Measurements from ENCODE around the gene BTBD2.

DNA sequence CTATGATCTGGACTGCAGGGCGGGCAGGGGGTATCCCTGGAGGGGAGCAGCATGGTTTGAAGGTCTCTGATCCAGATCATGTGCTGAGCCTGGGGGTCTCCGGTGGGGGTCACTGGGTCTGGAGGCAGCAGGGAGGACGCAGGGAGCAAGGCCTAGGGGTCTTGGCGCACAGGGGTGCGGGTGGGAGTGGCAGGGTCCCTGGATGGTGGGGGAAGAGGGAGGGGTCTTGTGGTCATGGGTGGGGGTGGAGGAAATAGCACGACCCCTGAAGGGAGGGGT is 1.9 kb downstream of the BTBD2 start:
- TF ChIP-seq, protein P1, sequence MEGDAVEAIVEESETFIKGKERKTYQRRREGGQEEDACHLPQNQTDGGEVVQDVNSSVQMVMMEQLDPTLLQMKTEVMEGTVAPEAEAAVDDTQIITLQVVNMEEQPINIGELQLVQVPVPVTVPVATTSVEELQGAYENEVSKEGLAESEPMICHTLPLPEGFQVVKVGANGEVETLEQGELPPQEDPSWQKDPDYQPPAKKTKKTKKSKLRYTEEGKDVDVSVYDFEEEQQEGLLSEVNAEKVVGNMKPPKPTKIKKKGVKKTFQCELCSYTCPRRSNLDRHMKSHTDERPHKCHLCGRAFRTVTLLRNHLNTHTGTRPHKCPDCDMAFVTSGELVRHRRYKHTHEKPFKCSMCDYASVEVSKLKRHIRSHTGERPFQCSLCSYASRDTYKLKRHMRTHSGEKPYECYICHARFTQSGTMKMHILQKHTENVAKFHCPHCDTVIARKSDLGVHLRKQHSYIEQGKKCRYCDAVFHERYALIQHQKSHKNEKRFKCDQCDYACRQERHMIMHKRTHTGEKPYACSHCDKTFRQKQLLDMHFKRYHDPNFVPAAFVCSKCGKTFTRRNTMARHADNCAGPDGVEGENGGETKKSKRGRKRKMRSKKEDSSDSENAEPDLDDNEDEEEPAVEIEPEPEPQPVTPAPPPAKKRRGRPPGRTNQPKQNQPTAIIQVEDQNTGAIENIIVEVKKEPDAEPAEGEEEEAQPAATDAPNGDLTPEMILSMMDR (IDR thresholded peaks at IDR 0.05): no peak
- TF ChIP-seq POLR2A (IDR thresholded peaks at IDR 0.05) (no peak), POLR2AphosphoS5 (IDR thresholded peaks at IDR 0.05) (no peak)
